ENCODE measurements around the gene B4GALNT2. TPM values are rescaled to one million over a fixed set of nuclear protein-coding genes. Genes with fewer than 3 reads are reported as not detected.
"Not testable (repeated sequence)": the region's sequence is repeated elsewhere in the genome, so short reads cannot be mapped to it uniquely, and the experiment has no call there.

The B4GALNT2 gene, protein sequence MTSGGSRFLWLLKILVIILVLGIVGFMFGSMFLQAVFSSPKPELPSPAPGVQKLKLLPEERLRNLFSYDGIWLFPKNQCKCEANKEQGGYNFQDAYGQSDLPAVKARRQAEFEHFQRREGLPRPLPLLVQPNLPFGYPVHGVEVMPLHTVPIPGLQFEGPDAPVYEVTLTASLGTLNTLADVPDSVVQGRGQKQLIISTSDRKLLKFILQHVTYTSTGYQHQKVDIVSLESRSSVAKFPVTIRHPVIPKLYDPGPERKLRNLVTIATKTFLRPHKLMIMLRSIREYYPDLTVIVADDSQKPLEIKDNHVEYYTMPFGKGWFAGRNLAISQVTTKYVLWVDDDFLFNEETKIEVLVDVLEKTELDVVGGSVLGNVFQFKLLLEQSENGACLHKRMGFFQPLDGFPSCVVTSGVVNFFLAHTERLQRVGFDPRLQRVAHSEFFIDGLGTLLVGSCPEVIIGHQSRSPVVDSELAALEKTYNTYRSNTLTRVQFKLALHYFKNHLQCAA
- 0.13 TPM for total RNA-seq

DNA sequence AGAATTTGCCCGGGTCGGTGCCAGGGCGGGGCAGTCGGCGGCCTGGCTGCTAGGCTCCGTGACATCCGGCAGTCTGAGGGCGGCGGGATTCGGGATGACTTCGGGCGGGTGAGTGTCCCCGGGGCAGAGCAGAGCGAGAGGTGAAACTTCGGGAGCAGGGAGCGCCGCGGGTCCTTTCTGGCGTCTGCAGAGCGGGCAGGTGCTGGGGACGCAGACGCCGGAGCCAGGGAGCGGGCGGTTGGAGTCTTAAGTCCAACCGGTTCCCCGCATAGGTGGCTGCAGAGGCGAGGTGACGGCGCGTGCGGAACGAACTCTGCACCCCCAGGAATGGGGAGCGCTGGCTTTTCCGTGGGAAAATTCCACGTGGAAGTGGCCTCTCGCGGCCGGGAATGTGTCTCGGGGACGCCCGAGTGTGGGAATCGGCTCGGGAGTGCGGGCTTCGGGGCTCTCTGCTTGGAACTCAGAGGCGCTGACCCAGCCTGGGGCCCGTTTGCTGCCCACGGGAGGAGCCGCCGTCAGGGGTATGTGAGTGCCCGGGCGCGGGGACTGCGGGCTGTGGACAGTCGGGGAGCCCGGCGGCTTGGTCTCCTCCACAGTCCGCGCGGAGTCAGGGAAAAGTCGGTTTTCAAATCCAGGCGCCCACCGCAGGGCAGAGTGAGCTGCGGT is at the start of gene B4GALNT2:
B4GALNT2 (plus strand) TSS at position 71 of the 666 bp plus-strand sequence; CDS start at position 95, 24 bp downstream.
- ATAC-seq = no peak
- intact Hi-C loops (cut with DNase I) = no loop called here
- no peak for DNase-seq (ENCODE audit: low spot score)

DNA sequence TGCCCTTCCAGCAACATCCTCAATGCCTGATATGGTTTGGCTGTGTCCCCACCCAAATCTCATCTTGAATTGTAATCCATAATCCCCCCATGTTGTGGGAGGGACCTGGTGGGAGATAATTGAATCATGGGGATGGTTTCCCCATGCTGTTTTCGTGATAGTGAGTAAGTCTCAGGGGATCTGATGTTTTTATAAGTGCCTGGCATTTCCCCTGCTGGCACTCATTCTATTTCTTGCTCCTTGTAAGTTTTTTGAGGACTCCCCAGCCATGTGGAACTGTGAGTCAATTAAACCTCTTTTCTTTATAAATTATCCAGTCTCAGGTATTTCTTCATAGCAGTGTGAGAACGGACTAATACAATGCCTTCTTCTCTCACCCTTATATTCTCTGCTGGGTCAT is 47.5 kb upstream of the B4GALNT2 start:
- intact Hi-C loops (cut with DNase I); ATAC-seq; DNase-seq (ENCODE audit: low spot score): not testable (repeated sequence)

DNA sequence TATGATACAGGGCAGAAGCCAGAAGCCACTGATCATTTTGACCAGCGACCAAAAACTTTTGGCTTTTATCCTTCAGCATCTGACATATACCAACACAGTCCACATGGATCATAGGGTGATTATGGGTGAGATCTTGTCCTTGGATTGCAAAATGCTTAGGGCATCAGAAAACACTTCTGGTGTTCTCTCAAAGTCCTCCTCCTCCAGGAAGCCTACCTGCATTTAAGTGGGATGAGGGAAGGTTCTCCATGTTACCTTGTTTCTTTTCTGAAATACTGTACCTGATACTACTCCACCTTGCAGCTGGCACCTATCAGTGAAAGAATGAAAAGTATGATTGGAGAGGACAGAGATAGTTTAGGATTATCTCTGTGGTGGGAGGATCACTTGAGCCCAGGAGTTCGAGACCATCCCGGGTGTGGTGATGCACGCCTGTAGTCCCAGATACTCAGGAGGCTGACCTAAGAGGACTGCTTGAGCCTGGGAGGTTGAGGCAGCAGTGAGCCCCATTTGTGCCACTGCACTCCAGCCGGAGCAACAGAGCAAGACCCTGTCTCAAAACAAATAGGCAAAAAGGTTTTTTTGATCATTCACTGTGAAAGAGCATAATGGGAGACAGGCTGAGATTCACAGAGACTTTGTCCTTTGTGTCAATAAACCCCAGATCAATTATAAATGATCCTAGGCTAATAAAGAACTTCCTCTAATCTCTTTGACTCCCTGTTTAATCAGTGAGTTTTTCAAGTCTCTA is 46.8 kb upstream of the B4GALNT2 start:
- ATAC-seq (no peak), DNase-seq (ENCODE audit: low spot score) (no peak)
- intact Hi-C loops (cut with DNase I) = no loop called here

DNA sequence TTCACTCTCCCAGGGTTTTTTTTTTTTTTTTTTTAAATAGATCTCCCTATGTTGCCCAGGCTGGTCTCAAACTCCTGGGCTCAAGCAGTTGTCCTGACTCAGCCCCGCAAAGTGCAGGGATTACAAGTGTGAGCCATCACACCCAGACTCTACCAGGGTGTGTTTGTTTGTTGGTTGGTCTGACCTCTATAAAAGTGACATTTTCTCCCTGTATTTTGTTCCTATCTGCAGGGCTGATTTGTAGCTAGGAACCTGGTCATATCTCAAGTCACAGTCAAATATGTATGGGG is 46.3 kb upstream of the B4GALNT2 start:
- no peak for DNase-seq (ENCODE audit: low spot score)
- no peak for ATAC-seq
- intact Hi-C loops (cut with DNase I) = no loop called here

DNA sequence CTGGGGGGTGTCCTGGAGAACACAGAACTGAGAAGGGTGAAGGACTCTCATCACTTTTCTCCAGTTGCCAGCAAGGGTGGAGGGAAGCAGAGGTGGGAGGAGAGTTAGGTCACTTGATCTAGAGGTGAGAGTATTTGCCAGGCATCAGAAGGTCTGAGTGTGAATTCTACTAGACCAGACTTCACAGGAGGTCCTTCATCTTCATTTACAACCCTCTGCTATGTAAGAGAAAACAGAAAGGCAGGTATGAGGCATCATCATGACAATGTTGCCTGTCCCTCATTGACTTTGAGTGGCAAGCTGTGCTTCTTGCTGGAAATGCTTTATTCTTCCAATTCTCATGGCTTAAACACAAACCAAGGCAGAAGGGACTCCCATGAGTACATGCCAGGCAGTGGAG is 45.9 kb upstream of the B4GALNT2 start:
- intact Hi-C loops (cut with DNase I) = no loop called here
- DNase-seq (ENCODE audit: low spot score) (no peak), ATAC-seq (no peak)

DNA sequence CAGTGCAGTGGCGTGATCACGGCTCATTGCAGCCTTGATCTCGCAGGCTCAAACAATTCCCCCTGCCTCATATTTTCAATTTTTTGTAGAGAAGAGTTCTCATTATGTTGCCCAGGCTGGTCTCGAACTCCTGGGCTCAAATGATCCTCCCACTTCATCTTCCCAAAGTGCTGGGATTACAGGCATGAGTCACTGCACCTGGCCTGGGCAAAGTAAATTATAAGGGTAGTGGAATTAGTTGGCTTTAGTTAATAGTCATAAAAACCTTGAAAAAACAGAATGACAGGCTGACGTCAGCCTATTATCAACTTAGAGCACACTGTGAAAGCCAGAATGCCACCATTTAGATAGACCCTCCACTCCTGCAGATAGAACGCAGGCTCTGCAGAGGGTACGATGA is 43.5 kb upstream of the B4GALNT2 start:
- ATAC-seq = no peak
- intact Hi-C loops (cut with DNase I) = no loop called here
- DNase-seq (ENCODE audit: low spot score) = no peak

DNA sequence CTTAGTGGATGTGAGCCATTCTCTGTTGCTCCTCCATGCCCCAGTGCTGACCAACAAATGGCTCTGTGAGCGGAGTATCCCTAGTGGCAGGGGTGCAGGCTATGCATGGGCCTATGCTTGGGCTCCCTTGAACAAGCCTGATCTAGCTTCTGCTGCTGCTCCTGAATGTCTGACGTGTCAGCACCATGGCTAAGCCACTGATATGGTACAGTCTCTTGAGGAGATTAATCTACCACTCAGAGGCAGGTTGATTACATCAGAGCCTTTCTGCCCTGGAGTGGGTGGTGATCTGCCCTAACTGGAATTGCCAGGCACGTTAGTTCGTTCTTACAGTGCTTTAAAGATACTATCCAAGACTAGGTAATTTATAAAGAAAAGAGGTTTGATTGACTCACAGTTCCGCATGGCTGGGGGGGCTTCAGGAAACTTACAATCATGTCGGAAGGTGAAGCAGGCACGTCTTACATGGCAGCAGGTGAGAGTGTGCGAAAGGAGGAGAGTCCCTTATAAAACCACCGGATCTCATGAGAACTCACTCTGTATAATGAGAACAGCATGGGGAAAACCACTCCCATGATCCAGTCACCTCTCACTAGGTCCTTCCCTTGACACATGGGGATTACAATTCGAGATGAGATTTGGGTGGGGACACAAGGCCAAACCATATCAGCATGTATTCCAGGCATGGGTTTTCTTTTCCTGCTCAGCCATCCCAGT is 41.5 kb upstream of the B4GALNT2 start:
- DNase-seq (ENCODE audit: low spot score) = no peak
- intact Hi-C loops (cut with DNase I) = no loop called here

DNA sequence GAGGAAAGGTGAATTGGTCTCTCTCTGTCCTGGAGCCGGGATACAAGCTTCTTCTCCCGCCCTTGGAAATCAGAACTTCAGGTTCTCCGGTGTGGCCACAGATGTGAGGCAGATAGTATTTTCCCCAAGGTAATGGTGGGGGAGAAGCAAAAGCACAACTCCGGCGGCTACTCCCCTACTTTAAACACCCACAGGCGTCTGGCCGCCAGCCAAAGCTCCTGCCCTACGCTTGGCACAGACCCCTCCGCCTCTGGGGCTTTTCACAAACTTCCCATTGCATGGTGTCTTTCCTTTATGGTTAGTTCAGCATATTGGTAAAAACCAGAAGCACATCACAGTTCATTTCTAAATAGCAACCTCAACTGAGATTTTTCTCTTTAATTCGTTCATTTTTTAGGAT is 39.4 kb upstream of the B4GALNT2 start:
- intact Hi-C loops (cut with DNase I) = no loop called here
- ATAC-seq = no peak
- DNase-seq (ENCODE audit: low spot score) = no peak

More for the DNA sequence above, 41.5 kb upstream of the B4GALNT2 start:
- ATAC-seq = no peak

DNA sequence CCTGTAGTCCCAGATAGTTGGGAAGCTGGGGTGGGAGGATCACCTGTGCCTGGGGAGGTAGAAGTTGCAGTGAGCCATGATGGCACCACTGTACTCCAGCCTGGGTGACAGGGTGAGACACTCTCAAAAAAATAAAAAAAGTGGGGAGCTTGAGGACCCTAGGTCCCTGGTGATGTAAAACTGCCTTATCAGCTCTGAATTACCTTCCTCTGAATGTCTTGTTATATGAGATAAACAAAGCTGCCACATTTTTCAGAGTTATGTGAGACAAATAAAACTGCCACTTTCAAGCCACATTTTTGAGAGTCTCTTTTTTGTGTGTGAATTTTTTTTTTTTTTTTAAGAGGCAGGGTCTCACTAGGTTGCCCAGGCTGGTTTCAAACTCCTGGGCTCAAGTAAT is 32.0 kb upstream of the B4GALNT2 start:
- no peak for DNase-seq (ENCODE audit: low spot score)
- no peak for ATAC-seq
- intact Hi-C loops (cut with DNase I) = no loop called here

DNA sequence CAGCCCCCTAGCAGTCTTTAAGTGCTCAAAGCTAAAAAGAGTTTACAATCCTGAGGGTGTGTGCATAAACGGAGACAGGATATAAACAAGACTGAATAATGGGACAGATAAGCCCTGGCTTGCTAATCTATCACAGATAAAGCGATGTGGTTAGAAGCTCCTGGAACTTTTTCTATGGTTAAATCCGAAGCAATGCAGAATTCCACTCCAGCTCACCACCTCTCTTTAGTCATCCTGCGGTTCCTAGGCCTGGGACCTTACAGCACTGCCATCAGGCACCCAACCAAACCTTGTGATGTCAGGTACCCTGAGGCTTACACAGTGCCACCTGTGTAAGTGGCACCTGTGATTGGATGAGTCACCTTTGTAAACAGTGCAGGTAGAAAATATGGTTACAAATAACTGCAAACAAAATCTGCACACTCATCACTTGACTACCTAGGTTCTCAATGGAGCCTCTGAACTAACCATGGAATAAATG is 31.5 kb upstream of the B4GALNT2 start:
- DNase-seq (ENCODE audit: low spot score) (no peak), ATAC-seq (no peak)
- intact Hi-C loops (cut with DNase I) = no loop called here

DNA sequence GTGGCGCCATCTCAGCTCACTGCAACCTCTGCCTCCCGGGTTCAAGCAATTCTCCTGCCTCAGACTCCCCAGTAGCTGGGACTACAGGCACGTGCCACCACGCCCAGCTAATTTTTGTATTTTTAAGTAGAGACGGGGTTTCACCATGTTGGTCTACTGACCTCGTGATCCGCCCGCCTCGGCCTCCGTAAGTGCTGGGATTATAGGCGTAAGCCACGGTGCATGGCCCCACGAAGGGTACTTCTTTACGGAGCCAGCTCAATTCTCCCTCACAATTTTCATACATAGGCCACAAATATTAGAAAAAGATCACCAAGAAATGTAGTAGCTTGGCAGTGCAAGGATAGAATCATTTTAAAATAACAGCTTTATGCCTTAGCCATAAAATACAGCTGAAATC is 29.2 kb upstream of the B4GALNT2 start:
- ATAC-seq; DNase-seq (ENCODE audit: low spot score); intact Hi-C loops (cut with DNase I): not testable (repeated sequence)

DNA sequence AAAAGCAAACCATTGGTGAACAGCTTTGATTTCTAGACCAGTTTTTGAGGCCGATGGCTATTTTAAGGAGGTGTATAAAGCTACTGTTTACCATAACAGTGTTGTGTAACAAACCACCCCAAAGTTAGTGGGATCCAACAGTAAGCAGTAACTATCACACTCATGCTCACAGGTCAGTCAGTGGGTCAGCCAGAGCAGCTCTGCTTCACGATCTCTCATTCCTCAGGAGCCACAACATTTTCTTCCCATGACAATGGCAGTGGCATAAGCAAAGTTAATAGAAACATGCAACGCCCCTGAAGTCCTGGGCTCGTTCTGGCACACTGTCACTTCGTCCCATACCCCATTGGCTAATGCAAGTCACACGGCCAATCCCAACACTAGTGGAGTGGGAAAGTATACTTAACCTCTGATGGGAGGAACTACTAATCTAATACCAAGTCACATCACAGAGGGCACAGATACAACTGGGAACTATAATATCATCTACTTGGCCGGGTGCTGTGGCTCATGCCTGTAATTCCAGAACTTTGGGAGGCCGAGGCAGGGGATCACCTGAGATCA is 28.0 kb upstream of the B4GALNT2 start:
- DNase-seq (ENCODE audit: low spot score) = no peak
- intact Hi-C loops (cut with DNase I) = no loop called here
- ATAC-seq = no peak

DNA sequence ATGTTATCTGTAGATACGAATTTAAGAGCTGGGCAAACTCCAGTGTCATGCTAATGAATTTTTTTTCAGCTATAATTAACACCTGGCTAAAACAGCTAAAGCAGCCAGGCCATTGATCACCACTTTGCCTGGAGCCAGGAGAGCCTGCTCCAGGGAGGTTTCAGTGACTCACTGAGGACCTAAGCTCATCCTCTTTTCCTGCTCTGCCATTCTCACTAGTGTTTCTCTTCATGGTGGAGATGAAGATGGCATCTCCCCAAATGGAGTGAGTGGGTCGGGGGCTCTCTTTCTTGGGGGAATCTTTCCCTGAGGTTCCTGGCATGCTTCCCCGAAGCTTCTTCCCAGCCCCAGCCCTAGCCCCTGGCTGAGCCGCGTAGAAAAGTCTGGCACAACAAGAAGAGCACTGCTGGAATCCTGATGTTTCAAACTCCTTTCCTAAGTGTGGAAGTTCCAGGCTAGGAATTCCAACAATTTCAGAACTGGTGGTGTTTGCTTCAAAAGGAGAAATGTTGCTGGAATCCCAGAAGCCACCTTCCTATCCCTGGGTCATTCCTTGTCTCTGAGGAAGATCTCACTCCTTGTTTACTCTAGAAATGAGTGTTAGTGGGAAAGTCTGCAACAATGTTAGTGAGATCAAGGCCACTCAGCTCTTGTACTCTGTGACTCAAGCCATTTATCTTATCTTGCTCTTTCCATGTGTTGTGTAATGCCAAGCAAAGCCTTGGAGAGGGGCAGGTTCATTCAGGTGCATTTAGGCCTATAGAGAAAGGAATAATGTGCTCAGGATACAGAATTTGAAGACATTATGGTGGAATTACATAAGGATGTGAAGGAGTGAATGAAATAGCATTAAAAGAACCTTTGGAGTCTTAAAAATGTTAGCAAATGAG is 26.0 kb upstream of the B4GALNT2 start:
- intact Hi-C loops (cut with DNase I) = no loop called here
- DNase-seq (ENCODE audit: low spot score) (no peak), ATAC-seq (no peak)

DNA sequence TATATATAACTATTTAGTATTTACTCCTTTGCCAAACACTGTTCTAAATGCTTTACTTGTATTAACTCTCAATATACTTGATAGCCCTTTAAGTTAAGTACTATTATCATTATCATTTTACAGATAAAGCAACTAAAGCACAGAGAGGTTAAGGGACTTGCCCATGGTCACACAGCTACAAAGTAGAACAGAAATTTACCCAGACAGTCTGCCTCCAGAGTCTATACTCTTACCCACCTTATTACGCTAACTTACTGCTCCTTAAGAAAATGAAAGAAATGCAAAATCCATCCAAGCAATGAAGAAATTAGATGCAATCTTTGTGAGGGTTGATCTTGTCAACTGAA is 25.4 kb upstream of the B4GALNT2 start:
- ATAC-seq (no peak), DNase-seq (ENCODE audit: low spot score) (no peak)
- intact Hi-C loops (cut with DNase I) = no loop called here

DNA sequence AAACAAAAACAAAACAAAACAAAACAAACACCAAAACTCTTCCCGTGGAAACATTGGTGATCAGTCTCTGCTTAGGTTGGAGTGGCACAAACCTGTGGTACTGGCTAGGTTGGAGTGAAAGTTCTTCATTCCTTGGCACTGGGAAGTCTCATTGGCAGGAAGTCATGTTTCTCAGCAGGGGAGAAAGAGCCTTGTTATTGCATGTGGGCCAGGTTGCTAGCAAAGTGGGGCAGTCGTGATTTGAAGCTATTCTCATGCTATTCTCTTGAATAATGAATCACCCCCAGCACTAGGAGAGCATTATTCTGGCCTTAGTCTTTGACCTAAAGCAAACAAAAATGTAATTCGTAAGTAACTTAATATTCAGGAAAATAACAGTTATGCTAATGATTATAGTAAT is 24.3 kb upstream of the B4GALNT2 start:
- intact Hi-C loops (cut with DNase I) = no loop called here
- no peak for ATAC-seq
- DNase-seq (ENCODE audit: low spot score) = no peak

DNA sequence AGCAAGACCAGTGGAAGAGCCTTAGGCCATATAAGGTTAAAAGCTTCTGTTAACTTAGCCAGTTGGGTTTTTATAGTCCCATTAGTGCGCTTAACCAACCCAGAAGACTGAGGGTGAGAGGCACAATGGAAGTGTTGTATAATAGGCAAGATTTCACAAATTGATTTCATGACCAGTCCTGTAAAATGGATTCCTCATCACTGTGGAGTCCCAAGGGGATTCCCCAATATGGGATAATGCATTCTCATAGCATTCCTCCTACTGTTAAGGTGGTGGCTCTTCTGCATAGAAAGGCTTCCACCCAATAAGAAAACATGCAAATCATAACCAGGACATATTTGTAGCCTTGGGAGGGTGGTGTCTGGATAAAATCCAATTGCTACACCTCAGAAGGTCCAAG is 22.1 kb upstream of the B4GALNT2 start:
- no peak for DNase-seq (ENCODE audit: low spot score)

DNA sequence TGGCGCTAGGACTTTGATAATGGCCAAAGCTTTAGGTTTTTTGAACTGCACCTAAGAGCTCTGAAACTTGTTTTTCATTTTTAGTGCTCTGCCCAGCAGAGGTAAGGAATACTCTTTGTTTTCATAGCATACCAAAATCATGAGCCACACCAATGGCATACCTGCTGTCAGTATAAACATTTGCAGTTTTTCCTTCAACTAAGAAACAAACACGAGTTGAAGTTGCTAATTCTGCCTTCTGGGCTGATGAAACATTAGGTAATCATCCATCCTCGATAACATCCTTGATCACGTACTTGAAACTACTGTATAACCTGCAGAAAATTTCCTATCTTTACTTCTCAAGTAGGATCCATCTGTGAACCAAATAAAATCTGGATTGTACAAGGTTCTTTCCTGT is 20.6 kb upstream of the B4GALNT2 start:
- no peak for DNase-seq (ENCODE audit: low spot score)
- ATAC-seq = no peak
- intact Hi-C loops (cut with DNase I) = no loop called here

More for the DNA sequence above, 22.1 kb upstream of the B4GALNT2 start:
- ATAC-seq = no peak
- intact Hi-C loops (cut with DNase I) = no loop called here

DNA sequence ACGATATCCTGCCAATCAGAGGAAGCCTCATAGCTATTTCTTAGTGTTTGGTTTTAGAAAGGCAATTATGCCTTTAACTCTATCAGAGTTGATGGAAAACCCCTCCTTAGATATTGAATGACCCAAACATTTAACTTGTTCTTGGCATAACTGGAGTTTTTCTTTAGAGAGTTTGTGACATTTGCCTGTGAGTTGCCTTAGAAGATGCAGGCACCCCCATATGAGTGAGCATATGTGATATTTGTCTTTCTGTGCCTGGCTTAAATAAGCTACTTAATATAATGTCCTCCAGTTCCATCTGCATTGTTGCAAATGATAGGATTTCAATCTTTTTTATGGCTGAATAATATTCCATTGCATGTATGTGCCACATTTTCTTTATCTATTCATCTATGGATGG is 19.6 kb upstream of the B4GALNT2 start:
- DNase-seq (ENCODE audit: low spot score) (no peak), ATAC-seq (no peak)
- intact Hi-C loops (cut with DNase I) = no loop called here
